Stimulated activated CD8-positive, alpha-beta memory T cell treated with anti-CD3 and anti-CD28 coated beads, Interleukin-4, amount 100 ng/mL, for 24 hours (primary cell): ENCODE data around the gene ABCC12.
A peak's percentile ranks its signal among the peaks of the same experiment; 100 is the strongest.

ENCODE experiments used
- DNase-seq: peaks from one replicate; pipeline ENCODE4 v3.0.0-alpha.2; 2020; ENCODE audit warnings: low read depth

ABCC12 gene

DNA sequence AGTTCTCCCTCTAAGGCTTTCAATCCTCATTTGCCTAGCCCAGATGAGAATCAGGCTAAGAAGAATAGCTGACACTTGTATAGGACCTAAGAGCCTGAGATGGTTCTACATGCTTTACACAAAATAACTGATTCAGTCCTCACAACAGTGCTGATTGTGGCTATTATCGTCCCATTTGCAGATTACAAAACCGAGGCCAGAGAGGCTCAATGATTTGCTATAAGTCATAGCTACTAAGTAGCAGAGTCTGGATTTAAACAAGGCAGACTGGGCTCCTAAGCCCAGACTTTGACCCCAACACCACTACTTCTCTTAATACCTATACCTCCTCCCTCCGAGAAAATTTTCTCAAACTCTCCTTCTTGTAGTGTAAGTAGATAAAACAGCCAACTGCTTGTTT, 23.1 kb downstream of the ABCC12 start:
- no peak for DNase-seq

- no peak for DNase-seq
These were observed 24.4 kb downstream of the ABCC12 start for GRCh38 chr16:48131201-48131935.

DNA sequence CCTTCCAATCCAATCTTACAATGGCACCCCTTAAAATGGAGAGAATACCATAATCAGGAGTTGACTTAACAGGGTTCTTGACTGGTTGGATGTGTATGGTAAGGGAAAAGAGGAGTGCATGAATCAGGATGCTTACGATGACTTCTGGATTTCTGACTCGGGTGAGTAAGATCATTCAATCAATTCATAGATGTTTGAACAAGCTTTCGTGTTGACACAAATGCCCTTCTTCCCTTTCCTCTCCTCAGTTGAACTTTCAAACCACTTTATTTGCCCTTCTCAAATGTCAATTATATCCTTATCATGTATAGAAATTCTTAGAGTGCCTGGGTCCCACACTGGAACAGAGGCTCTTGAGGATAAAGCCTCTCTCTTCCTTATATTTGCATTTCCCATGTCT, 25.9 kb downstream of the ABCC12 start:
- no peak for DNase-seq

- DNase-seq = no peak
These were observed 27.0 kb downstream of the ABCC12 start for GRCh38 chr16:48128769-48129168.

- no peak for DNase-seq
These were observed 28.8 kb downstream of the ABCC12 start for GRCh38 chr16:48126801-48127644.

- DNase-seq = no peak
These were observed 29.9 kb downstream of the ABCC12 start for GRCh38 chr16:48125888-48126287.

DNA sequence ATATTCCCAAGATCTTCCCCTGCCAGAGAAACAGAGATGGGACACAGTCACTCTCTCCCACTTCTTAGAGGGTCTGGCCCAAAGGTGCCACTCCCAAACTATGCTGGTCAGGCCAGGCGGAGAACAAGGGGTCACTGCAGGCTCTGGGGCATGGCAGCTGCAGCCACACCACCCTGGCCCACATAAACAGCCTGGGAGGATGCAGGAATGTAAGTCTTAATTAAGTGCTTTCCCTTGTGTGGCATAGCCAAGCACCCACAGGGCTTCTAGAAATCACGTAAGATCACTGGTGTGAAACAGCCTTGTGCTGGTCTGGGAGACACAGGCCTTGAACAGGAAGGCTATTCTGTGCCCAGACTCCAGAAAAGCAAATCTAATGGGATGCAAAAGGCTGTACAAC, 31.5 kb downstream of the ABCC12 start:
- DNase-seq = no peak

- peak; percentile 28 for DNase-seq
These were observed 32.5 kb downstream of the ABCC12 start for GRCh38 chr16:48123104-48123788.

DNA sequence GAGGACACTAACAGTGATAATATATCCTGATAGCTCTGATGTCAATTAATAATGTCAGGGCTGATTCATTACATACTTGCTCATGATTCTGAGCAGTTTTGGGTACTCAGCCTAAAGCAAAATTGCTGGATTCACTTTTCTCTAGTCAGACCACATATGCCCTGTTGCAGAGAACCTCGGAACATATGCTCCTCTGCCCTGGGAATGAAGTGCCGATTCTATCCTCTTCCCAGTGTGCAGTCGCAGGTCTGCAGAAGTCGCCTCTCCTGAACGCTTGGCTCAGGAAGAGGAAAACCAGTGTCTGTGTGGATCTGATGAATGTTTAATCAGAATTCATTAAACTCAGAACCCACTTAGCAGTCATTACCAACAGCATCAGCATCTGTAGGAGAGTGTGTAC, 34.5 kb downstream of the ABCC12 start:
- DNase-seq = no peak

- no peak for DNase-seq
These were observed 37.0 kb downstream of the ABCC12 start for GRCh38 chr16:48118841-48119240.

- peak; percentile 37 for DNase-seq
These were observed 38.3 kb downstream of the ABCC12 start for GRCh38 chr16:48117217-48118105.

- no peak for DNase-seq
These were observed 40.5 kb downstream of the ABCC12 start for GRCh38 chr16:48115299-48115698.

DNA sequence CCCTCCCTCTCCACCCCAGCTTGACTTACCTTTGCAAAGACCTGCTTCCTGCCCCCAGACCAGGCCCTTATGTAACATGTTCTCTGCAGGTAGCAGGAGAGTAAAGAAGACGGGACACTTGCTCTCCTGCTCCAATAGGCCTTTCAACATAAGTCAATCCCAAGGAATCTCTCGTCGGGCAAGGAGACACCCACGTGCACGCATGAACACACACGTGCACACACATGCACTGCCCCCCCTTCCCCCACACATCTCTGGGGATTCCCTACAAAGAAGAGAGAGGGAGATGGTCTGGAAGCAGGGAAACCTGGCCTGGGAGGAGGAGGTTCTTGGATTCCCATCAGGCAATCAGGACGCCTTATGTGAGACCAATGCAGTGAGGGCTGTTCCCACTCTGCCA, 41.4 kb downstream of the ABCC12 start:
- no peak for DNase-seq

- DNase-seq = no peak
These were observed 42.3 kb downstream of the ABCC12 start for GRCh38 chr16:48113471-48113870.

DNA sequence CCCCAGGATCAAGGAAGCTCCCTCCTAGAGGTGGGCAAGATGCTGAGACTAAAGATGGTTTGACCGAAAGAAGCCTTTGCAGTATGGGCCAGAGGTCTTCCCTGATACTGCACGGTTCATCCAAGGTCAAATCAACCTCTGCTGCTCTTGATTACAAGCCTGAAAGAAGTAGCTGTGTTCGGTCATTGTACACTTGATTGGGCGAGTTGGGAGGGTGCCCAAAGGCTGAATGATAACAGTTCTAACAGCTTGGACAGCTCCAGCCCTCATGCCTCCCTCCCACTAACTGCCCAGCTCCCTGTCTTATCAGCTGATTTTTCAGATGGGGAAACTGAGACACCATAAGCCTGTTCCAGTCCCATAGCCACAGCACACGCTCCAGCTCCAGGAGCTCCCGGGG, 42.8 kb downstream of the ABCC12 start:
- no peak for DNase-seq

GRCh38 chr16:48112600-48112999, 43.2 kb downstream of the ABCC12 start:
- no peak for DNase-seq

GRCh38 chr16:48110982-48111381, 44.8 kb downstream of the ABCC12 start:
- no peak for DNase-seq

GRCh38 chr16:48110000-48110399, 45.8 kb downstream of the ABCC12 start:
- DNase-seq = no peak

- DNase-seq = no peak
These were observed 46.3 kb downstream of the ABCC12 start for GRCh38 chr16:48109475-48109874.

DNA sequence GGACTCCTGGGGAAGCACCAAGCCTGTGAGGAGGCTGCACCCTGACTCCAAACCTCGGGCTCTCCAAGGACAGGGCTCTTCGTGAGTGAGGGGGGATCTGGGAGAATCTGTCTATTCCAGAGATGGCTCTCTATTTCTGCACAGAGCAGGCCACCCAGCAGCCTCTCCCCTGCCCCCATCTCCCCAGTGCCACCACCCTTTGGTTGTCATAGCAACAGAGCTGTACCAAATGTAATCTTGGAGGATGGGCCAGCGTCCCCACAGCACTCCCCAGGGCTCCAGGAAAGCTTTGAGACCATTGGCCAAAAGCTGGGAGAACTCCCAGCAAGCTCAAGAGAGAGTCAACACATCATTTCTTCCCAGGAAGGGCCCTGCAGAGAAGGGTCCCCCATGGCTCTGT, 49.3 kb downstream of the ABCC12 start:
- DNase-seq = no peak
